Keratinocyte (primary cell): ENCODE results near the gene AGPAT3.

Experiments used
- EZH2 ChIP-seq: IDR thresholded peaks from one replicate; pipeline ENCODE4 v1.6.1; 2012; ENCODE audit warnings: inconsistent platforms, mild to moderate bottlenecking, low read length, moderate library complexity
- TF ChIP-seq, protein P1 (sequence below), 3 experiments: IDR thresholded peaks in 1 of 3; conservative IDR thresholded peaks in 1 of 3; optimal IDR thresholded peaks in 1 of 3; 2 replicates in 2 of 3; 3 replicates in 1 of 3; pipeline versions ENCODE3 to v1.5.1; 2011; ENCODE audit warnings: low read length in 3 of 3, mild to moderate bottlenecking in 3 of 3, moderate library complexity in 2 of 3, control low read depth in 1 of 3, inconsistent platforms in 1 of 3; ENCODE audit not compliant: insufficient read depth in 2 of 3; ENCODE audit errors: extremely low read depth in 1 of 3

DNA sequence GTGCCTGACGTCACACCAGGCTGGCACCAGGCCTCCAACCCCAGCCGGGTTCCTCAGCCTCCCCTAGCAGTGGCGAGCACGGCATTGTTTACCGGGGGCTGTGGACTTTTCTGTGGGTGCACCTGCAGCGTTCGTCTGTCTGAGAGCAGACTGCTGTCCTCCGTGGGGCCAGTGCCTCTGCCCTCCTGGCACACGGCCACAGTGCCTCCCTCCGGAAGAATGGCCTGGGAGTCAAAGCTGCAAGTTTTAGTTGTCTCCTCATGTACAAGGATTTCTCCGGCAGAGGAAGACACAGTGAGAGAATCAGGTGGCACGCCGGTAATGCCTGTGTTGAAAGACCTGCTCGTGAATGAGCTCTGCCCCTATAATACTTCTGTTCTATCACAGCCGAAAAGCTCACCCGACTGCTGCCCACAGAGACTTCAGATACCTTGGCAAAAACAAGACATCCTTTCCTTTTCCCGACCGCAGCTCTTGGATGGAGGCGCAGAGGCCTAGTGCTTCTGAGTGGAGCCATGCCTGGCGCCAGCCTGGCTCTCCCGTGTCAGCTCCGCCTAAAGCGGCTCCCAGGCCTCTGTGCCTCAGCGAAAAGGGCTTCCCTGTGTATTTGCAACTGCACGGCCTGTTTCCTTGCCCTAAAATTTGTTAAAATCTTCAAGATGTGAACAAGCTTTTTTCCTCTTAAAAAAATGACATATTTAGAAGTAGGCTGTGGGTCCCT lies 71.4 kb downstream of the AGPAT3 start:
- TF ChIP-seq, protein P1, sequence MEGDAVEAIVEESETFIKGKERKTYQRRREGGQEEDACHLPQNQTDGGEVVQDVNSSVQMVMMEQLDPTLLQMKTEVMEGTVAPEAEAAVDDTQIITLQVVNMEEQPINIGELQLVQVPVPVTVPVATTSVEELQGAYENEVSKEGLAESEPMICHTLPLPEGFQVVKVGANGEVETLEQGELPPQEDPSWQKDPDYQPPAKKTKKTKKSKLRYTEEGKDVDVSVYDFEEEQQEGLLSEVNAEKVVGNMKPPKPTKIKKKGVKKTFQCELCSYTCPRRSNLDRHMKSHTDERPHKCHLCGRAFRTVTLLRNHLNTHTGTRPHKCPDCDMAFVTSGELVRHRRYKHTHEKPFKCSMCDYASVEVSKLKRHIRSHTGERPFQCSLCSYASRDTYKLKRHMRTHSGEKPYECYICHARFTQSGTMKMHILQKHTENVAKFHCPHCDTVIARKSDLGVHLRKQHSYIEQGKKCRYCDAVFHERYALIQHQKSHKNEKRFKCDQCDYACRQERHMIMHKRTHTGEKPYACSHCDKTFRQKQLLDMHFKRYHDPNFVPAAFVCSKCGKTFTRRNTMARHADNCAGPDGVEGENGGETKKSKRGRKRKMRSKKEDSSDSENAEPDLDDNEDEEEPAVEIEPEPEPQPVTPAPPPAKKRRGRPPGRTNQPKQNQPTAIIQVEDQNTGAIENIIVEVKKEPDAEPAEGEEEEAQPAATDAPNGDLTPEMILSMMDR (optimal IDR thresholded peaks at IDR 0.05 in 1 of 3, IDR thresholded peaks at IDR 0.05 in 1 of 3, conservative IDR thresholded peaks at IDR 0.05 in 1 of 3; ENCODE audit: extremely low read depth in 1 of 3, insufficient read depth in 2 of 3, low read length in 3 of 3) = no peak
- no peak for TF ChIP-seq EZH2
